ENCODE results near the gene BRME1. TPM values are rescaled to one million over a fixed set of nuclear protein-coding genes. Genes with fewer than 3 reads are reported as not detected.
A peak's percentile ranks its signal among the peaks of the same experiment; 100 is the strongest.

BRME1 gene
- total RNA-seq, result 1 to 10 TPM in 4 of 6 experiments, under 1 TPM in 2; 0.34 to 3.7 (median 1.2) TPM
- long read RNA-seq, result 0 reads

- no peaks in the 10 kb centered on the region for H3K27me3 ChIP-seq
- H3K36me3 ChIP-seq, result no peaks in the 10 kb centered on the region
- WGBS (ENCODE audit: insufficient coverage, low coverage, low lambda C conversion rate, missing lambda C conversion rate), result 18% methylated on average over 12 of the region's 86 CpGs
- peak within 1 kb of the TSS; percentile 45 to 79 (median 55) for H3K27ac ChIP-seq
- TF ChIP-seq POLR2A (IDR thresholded peaks at IDR 0.05) (peak; percentile 70), CTCF (IDR thresholded peaks at IDR 0.05) (no peak)
- DNase-seq, result peak; percentile 96
- peak within 1 kb of the TSS; percentile 71 to 92 (median 82) for H3K4me3 ChIP-seq
- peak; percentile 95 to 98 (median 97) for ATAC-seq
- intact Hi-C loops (cut with DNase I), result no loop called here
- H3K9me3 ChIP-seq, result no peaks in the 10 kb centered on the region
- H3K4me1 ChIP-seq, result peaks cover 0 to 13% (median 3%) of the 10 kb centered on the region in 4 donors
Measured at GRCh38 chr19:13905634-13906520, at the start of gene BRME1, which contains the start of gene CC2D1A. BRME1 (minus strand) TSS chr19:13906117; CDS start chr19:13904892, 1,225 bp downstream. CC2D1A (plus strand) TSS chr19:13906201; CDS start chr19:13906442, 241 bp downstream.

- no peak for TF ChIP-seq POLR2A (IDR thresholded peaks at IDR 0.05)
- TF ChIP-seq CTCF (IDR thresholded peaks at IDR 0.05), result no peak
- Histone ChIP-seq H3K36me3 (peaks cover 0 to 15% (median 6%) of the 10 kb centered on the region in 4 donors), H3K4me3 (no peak overlapping the region), H3K27ac (no peak overlapping the region), H3K27me3 (no peaks in the 10 kb centered on the region), H3K4me1 (peaks cover 0 to 12% (median 3%) of the 10 kb centered on the region in 4 donors), H3K9me3 (no peaks in the 10 kb centered on the region)
- no peak for DNase-seq
- intact Hi-C loops (cut with DNase I), result no loop called here
- no peak for ATAC-seq
- no CpG with 5 or more reads among the region's 15 CpGs for WGBS (ENCODE audit: insufficient coverage, low coverage, low lambda C conversion rate, missing lambda C conversion rate)
Measured at GRCh38 chr19:13954185-13954584, 48.3 kb upstream of the BRME1 start.

- peak overlapping the region in 2 of 3 donors; percentile 49 to 59 for H3K27ac ChIP-seq
- no peaks in the 10 kb centered on the region for H3K9me3 ChIP-seq
- WGBS (ENCODE audit: insufficient coverage, low coverage, low lambda C conversion rate, missing lambda C conversion rate), result 0% methylated on average over 3 of the region's 13 CpGs
- TF ChIP-seq CTCF (IDR thresholded peaks at IDR 0.05) (no peak), POLR2A (IDR thresholded peaks at IDR 0.05) (no peak)
- DNase-seq (peak in 1 of 3 donors; percentile 57), ATAC-seq (peak in 1 of 4 donors; percentile 11)
- peaks cover 0 to 12% (median 3%) of the 10 kb centered on the region in 4 donors for H3K4me1 ChIP-seq
- no peaks in the 10 kb centered on the region for H3K27me3 ChIP-seq
- H3K4me3 ChIP-seq, result peak overlapping the region; percentile 66 to 77 (median 74)
- intact Hi-C loops (cut with DNase I), result no loop called here
- H3K36me3 ChIP-seq, result peaks cover 0 to 13% (median 6%) of the 10 kb centered on the region in 4 donors
Measured at GRCh38 chr19:13952931-13953531, 47.1 kb upstream of the BRME1 start.

- no peaks in the 10 kb centered on the region for H3K9me3 ChIP-seq
- WGBS (ENCODE audit: insufficient coverage, low coverage, low lambda C conversion rate, missing lambda C conversion rate), result 0% methylated on average over 57 of the region's 65 CpGs
- H3K36me3 ChIP-seq, result peaks cover 0 to 13% (median 6%) of the 10 kb centered on the region in 4 donors
- intact Hi-C loops (cut with DNase I), result no loop called here
- peaks cover 0 to 12% (median 3%) of the 10 kb centered on the region in 4 donors for H3K4me1 ChIP-seq
- peak within 1 kb of the TSS; percentile 49 to 69 (median 59) for H3K27ac ChIP-seq
- H3K4me3 ChIP-seq, result peak within 1 kb of the TSS; percentile 66 to 77 (median 74)
- DNase-seq, result peak; percentile 99
- peak; percentile 98 to 100 (median 99) for ATAC-seq
- H3K27me3 ChIP-seq, result no peaks in the 10 kb centered on the region
- no peak for TF ChIP-seq POLR2A (IDR thresholded peaks at IDR 0.05)
- no peak for TF ChIP-seq CTCF (IDR thresholded peaks at IDR 0.05)
Measured at GRCh38 chr19:13952154-13952930, 46.4 kb upstream of the BRME1 start, which contains the start of gene DCAF15. DCAF15 (plus strand) TSS chr19:13952509; CDS start chr19:13952513, 4 bp downstream.
